Measurements from ENCODE around the gene TMEM132D. TPM values are rescaled to one million over a fixed set of nuclear protein-coding genes. Genes with fewer than 3 reads are reported as not detected.

TMEM132D gene
- total and polyA plus RNA-seq, 2 donors (not counting 3 experiments of a cell fraction or from before 2014, with no cell fraction given) = not detected

GRCh38 chr12:129675496-129675895, 228.3 kb downstream of the TMEM132D start:
- TF ChIP-seq MYC (IDR thresholded peaks at IDR 0.05; ENCODE audit: low read depth, low read length) (no peak), CTCF (IDR thresholded peaks at IDR 0.05; ENCODE audit: extremely low read depth in 1 of 2, insufficient read depth in 1 of 2, low read depth in 1 of 2, low read length in 2 of 2) (no peak), FOS (IDR thresholded peaks at IDR 0.05; ENCODE audit: borderline replicate concordance, insufficient read depth, low read length) (no peak), JUN (IDR thresholded peaks at IDR 0.05; ENCODE audit: borderline replicate concordance, insufficient read depth, insufficient read length, low read depth) (no peak), POLR2A (IDR thresholded peaks at IDR 0.05; ENCODE audit: low read depth, low read length) (no peak), POLR2AphosphoS5 (IDR thresholded peaks at IDR 0.05; ENCODE audit: insufficient read depth, low read depth, low read length) (no peak)
- Histone ChIP-seq H3K4me3 (replicated peaks in 1 of 3; ENCODE audit: insufficient read depth in 1 of 3, low read depth in 1 of 3, low read length in 3 of 3) (no peak overlapping the region), H3K4me2 (ENCODE audit: insufficient read depth, low read length) (no peak overlapping the region), H3K36me3 (ENCODE audit: control insufficient read depth in 2 of 2, extremely low read depth in 1 of 2, insufficient read depth in 2 of 2, low read length in 2 of 2) (no peaks in the 10 kb centered on the region), H3K9me3 (replicated peaks; ENCODE audit: control insufficient read depth, insufficient read depth, low read length) (peaks cover 3% of the 10 kb centered on the region), H3K27me3 (ENCODE audit: control insufficient read depth in 2 of 2, insufficient read depth in 2 of 2, low read length in 2 of 2) (no peaks in the 10 kb centered on the region), H2AFZ (ENCODE audit: low read depth, low read length) (no peak overlapping the region), H4K20me1 (replicated peaks; ENCODE audit: control insufficient read depth, extremely low read depth, insufficient read depth, low read length) (no peaks in the 10 kb centered on the region), H3K9ac (replicated peaks; ENCODE audit: extremely low read depth, insufficient read depth, low read length) (no peak overlapping the region), H3K4me1 (ENCODE audit: control insufficient read depth, extremely low read depth, insufficient read depth, low read length) (no peaks in the 10 kb centered on the region), H3K9me1 (replicated peaks; ENCODE audit: control insufficient read depth, extremely low read depth, insufficient read depth, low read length) (no peaks in the 10 kb centered on the region), H3K27ac (ENCODE audit: insufficient read depth, low read depth, low read length) (no peak overlapping the region), H3K79me2 (ENCODE audit: control insufficient read depth, insufficient read depth, low read length) (no peaks in the 10 kb centered on the region)
- no peak for FAIRE-seq
- no TSS peak for BruUV-seq (replicated peaks)
- intact Hi-C loops (cut with micrococcal nuclease) = no loop called here
- CTCF ChIA-PET = no interaction called here
- dilution Hi-C loops (cut with MboI; ENCODE audit: extremely low pct_ligation_motif_present, low sequenced_read_pairs) = no loop called here
- POLR2A ChIA-PET = no interaction called here
- DNase-seq (ENCODE audit: low read depth, low spot score) = no peak

- no peaks in the 10 kb centered on the region for H4K20me1 ChIP-seq (replicated peaks; ENCODE audit: control insufficient read depth, extremely low read depth, insufficient read depth, low read length)
- H2AFZ ChIP-seq (ENCODE audit: low read depth, low read length) = no peak overlapping the region
- TF ChIP-seq EZH2 (IDR thresholded peaks at IDR 0.05; ENCODE audit: borderline replicate concordance, low read depth, low read length, severe bottlenecking) (no peak), POLR2AphosphoS5 (IDR thresholded peaks at IDR 0.05; ENCODE audit: insufficient read depth, low read depth, low read length) (no peak), JUN (IDR thresholded peaks at IDR 0.05; ENCODE audit: borderline replicate concordance, insufficient read depth, insufficient read length, low read depth) (no peak)
- H3K4me2 ChIP-seq (ENCODE audit: insufficient read depth, low read length) = no peak overlapping the region
- no peak for DNase-seq (ENCODE audit: low read depth, low spot score)
- peaks cover 3% of the 10 kb centered on the region for H3K9me3 ChIP-seq (replicated peaks; ENCODE audit: control insufficient read depth, insufficient read depth, low read length)
- FAIRE-seq = no peak
- no peaks in the 10 kb centered on the region for H3K9me1 ChIP-seq (replicated peaks; ENCODE audit: control insufficient read depth, extremely low read depth, insufficient read depth, low read length)
- no peak overlapping the region for H3K9ac ChIP-seq (replicated peaks; ENCODE audit: extremely low read depth, insufficient read depth, low read length)
- no TSS peak for BruUV-seq (replicated peaks)
- ChIA-PET CTCF (no interaction called here), POLR2A (no interaction called here)
- no peaks in the 10 kb centered on the region for H3K27me3 ChIP-seq (ENCODE audit: control insufficient read depth in 2 of 2, insufficient read depth in 2 of 2, low read length in 2 of 2)
- intact Hi-C loops (cut with micrococcal nuclease) (no loop called here), dilution Hi-C loops (cut with MboI; ENCODE audit: extremely low pct_ligation_motif_present, low sequenced_read_pairs) (no loop called here)
- H3K36me3 ChIP-seq (ENCODE audit: control insufficient read depth in 2 of 2, extremely low read depth in 1 of 2, insufficient read depth in 2 of 2, low read length in 2 of 2) = no peaks in the 10 kb centered on the region
- no peaks in the 10 kb centered on the region for H3K4me1 ChIP-seq (ENCODE audit: control insufficient read depth, extremely low read depth, insufficient read depth, low read length)
- no peak overlapping the region for H3K27ac ChIP-seq (ENCODE audit: insufficient read depth, low read depth, low read length)
- H3K4me3 ChIP-seq (replicated peaks in 1 of 3; ENCODE audit: insufficient read depth in 1 of 3, low read depth in 1 of 3, low read length in 3 of 3) = no peak overlapping the region
- H3K79me2 ChIP-seq (ENCODE audit: control insufficient read depth, insufficient read depth, low read length) = no peaks in the 10 kb centered on the region
Measured at GRCh38 chr12:129673806-129674205, 230.0 kb downstream of the TMEM132D start.
